GM18870 (cell line): ENCODE measurements around the gene POU2F2.

Source experiments
- ATAC-seq: cut with Tn5 transposase; IDR thresholded peaks from one replicate; pipeline ENCODE4 v1.9.1; 2021; ENCODE audit warnings: moderate library complexity; ENCODE audit not compliant: unreplicated experiment

Gene POU2F2

GRCh38 chr19:42083537-42083936 lies 48.7 kb downstream of the POU2F2 start:
- no peak for ATAC-seq

GRCh38 chr19:42081584-42082203 lies 50.6 kb downstream of the POU2F2 start:
- ATAC-seq: no peak

- no peak for ATAC-seq
Observed at GRCh38 chr19:42080764-42081375, 51.4 kb downstream of the POU2F2 start.

DNA sequence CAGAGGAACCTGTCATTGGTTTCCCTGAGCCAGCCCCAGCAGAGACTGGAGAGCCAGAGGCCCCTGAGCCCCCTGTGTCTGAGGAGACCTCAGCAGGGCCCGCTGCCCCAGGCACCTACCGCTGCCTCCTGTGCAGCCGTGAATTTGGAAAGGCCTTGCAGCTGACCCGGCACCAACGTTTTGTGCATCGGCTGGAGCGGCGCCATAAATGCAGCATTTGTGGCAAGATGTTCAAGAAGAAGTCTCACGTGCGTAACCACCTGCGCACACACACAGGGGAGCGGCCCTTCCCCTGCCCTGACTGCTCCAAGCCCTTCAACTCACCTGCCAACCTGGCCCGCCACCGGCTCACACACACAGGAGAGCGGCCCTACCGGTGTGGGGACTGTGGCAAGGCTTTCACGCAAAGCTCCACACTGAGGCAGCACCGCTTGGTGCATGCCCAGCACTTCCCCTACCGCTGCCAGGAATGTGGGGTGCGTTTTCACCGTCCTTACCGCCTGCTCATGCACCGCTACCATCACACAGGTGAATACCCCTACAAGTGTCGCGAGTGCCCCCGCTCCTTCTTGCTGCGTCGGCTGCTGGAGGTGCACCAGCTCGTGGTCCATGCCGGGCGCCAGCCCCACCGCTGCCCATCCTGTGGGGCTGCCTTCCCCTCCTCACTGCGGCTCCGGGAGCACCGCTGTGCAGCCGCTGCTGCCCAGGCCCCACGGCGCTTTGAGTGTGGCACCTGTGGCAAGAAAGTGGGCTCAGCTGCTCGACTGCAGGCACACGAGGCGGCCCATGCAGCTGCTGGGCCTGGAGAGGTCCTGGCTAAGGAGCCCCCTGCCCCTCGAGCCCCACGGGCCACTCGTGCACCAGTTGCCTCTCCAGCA lies 52.1 kb downstream of the POU2F2 start:
- no peak for ATAC-seq

GRCh38 chr19:42079276-42079669 lies 53.0 kb downstream of the POU2F2 start:
- no peak for ATAC-seq

GRCh38 chr19:42078538-42079275 lies 53.5 kb downstream of the POU2F2 start:
- ATAC-seq: no peak

GRCh38 chr19:42078058-42078457 lies 54.2 kb downstream of the POU2F2 start:
- no peak for ATAC-seq

GRCh38 chr19:42076380-42076944 lies 55.8 kb downstream of the POU2F2 start:
- ATAC-seq: no peak

DNA sequence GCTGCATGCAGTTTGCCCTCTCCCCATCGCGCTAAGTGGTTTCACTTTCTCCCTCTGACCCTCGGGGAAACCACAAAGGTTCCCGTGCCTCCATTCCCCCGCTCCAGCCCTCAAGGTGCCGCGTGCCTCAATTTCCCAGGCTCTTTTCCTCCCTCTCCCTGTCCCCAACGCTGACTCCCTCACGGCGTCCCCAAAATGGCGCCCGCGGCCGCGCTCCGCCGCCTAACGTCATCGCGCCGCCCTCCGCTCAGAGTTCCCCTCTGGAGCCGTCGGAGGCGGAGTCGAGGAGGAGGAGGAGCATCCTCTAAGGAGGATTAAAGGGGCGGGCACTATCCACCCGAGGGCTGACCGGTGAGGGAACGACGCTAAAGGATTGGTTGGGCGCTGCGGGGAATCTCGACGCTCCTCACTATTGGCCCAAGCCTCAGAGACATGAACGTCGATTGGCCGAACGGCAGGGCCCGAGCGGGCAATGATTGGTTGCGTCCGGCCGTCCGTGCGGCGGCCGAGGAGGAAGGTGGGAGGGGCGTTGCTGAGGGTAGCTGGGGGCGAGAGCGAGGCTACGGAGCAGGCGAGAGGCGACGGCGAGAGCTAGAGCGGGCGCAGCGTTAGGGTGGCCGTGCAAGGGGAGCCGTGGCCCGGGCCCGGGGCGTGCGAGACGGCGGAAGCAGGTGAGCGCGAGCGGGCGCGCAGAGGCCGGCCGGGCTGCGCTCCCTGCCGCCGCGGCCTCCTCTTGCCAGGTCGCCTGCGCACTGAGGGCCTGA lies 56.4 kb downstream of the POU2F2 start, which contains the start of gene ZNF574:
TSS of gene ZNF574 (plus strand) at position 551 of the 764 bp plus-strand sequence. CDS start 2,441 bp downstream, outside the sequence.
- ATAC-seq: peak; percentile 97

- ATAC-seq: no peak
Observed at GRCh38 chr19:42075364-42075615, 57.0 kb downstream of the POU2F2 start.

- ATAC-seq: no peak
Observed at GRCh38 chr19:42074513-42075363, 57.5 kb downstream of the POU2F2 start.

DNA sequence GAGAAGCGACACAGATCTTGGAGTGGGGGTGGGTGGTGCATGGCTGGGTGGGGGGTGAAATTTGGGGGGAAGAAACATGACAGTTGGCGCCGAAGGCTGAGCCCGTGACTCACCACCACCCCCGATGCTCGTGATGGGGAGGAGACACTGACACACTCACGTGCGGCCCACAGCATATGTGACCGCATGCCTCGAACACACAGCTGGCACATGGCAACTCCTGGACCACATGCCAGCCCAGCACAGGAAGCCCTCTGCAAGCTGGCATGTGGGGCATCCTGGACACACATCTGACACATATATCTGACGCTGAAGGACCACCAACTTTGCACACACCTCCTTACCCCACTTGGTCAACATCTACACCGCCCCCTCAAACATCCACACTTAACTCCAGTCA lies 61.0 kb downstream of the POU2F2 start:
- no peak for ATAC-seq

DNA sequence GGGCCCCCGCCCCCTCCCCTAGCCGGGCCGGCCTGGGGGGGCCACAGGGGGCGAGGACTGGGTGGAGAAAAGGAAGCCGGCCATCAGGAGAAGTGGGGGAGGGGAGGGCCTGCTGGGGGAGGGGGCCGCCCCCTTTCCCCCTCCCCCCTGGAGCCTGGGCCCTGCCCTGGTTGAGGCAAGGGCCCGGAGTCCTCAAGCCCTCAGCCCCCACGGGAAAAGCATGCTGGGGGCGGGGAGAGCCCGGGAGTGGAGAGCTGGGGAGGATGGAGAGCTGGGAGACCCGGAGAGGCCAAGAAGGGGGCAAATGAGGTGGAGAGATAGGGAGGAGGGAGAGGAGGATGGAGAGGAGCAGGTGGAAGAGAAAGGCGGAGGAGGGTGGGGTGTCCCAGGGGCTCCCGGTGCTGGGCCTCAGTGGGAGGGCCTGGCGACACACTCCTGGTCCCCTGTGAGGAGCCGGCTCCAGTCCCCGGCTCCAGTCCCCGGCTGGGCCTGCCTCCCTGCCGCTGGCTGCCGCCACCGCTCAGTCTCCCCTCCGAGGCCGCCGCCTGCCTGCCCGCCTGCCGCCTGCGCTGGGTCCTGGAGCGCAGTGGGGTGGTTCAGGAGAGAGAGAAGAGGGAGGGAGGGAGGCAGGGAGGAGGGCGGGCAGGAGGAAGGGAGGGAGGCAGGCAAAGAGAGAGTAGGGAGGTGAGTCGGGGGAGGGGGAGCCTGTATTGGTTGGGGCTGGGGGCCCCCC lies 62.5 kb downstream of the POU2F2 start, which contains the start of gene GRIK5:
TSS of gene GRIK5 (minus strand) at position 588 of the 733 bp plus-strand sequence. CDS start 4,436 bp downstream, outside the sequence.
- no peak for ATAC-seq

GRCh38 chr19:42068756-42069571 lies 63.3 kb downstream of the POU2F2 start:
- ATAC-seq: no peak

DNA sequence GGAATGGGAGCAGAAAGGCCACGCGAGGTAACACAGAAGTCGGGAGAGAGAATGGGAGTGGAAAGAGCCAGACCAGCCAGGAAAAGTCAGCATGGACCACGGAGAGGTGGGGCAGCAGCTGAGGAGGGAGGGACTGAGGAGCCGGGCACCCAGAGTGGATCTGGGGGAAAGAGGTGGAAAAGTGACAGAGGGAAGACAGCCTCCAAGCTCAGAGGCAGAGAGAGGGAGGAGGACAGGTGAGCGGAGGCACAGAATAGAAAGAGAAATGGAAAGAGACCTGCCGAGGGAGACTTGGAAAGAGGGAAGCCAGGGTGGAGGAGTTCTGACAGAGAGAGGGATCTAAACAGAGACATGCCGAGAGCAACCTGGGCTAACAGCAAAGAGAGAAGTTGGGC lies 63.9 kb downstream of the POU2F2 start:
- ATAC-seq: no peak

DNA sequence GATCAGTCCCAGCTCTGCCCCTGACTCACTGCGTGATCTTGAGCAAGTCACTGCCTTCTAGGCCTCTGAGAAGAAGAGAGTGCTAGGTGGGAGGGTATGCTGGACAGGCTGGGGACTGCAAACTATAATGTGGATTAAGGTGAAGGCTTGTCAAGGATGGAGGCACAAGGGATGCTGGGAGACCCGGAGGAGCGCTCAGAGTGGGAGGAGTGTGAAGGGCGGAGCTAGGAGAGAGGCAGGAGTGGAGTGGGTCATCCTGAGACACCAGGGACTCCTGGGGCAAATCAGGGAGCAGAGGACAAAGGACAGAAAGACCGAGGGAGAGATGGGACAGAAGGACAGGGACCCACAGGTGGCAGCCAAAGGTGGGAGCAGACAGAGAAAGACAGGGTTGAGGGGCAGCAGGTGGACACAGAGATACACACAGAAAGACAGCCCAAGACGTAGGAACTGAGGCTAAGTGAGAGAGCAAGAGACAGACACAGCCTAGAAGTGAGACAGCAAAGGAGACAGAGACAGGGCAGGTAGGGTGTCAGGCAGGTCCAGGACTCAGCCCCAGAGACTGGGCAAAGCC lies 64.8 kb downstream of the POU2F2 start:
- ATAC-seq: no peak

DNA sequence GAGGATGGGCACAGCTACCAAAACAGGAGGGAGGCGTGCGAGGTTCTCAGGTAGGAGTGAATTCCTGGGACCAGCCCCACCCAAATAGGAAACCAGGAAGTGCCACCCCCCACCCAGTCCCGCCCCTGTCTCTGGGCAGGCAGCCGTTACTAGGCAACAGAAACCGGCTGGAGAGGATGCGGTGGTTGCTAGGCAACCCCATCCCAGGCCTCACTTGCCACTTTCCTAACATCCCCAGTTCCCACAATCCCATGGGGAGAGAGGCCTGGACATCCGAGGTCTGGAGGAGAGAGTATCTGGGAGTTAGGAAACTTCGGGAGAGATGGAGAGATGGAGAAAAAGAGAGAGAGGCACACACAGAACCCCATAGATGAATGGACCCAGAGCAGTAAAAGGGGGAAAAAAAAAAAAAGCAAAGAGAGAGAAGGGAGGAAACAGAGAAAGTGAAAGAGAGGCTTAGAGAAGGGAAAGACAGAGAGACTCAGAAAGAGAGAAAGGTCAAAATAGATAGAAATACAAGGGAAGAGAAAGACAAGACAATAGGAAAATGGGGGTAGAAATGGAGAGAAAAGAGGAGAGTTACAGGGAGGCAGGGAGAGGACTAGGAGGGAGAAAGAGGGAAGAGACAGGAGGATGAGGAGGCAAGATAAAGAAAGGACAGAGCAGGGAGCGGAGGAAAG lies 66.0 kb downstream of the POU2F2 start:
- ATAC-seq: no peak
